Neural crest cell (in vitro differentiated cells): ENCODE measurements around the gene NOSIP. TPM values are rescaled to one million over a fixed set of nuclear protein-coding genes. Genes with fewer than 3 reads are reported as not detected.

ENCODE experiments used
- DNase-seq: peaks from one replicate; pipeline ENCODE4 v3.0.0; 2021; ENCODE audit warnings: low read depth, mixed read lengths, low spot score
- H3K27ac Mint-ChIP-seq: one replicate; pipeline ENCODE4 v1.8.0; 2021; ENCODE audit warnings: mild to moderate bottlenecking, mixed read lengths; ENCODE audit not compliant: unreplicated experiment
- H3K27me3 Mint-ChIP-seq: 2 replicates; pipeline ENCODE4 v1.8.0; 2021; ENCODE audit warnings: low read depth, mild to moderate bottlenecking, mixed read lengths
- H3K36me3 Mint-ChIP-seq: 2 replicates; pipeline ENCODE4 v1.8.0; 2021; ENCODE audit warnings: low read depth, mild to moderate bottlenecking, mixed read lengths
- H3K4me1 Mint-ChIP-seq: 2 replicates; pipeline ENCODE4 v1.8.0; 2021; ENCODE audit warnings: mixed read lengths
- H3K4me3 Mint-ChIP-seq: one replicate; pipeline ENCODE4 v1.8.0; 2021; ENCODE audit warnings: mild to moderate bottlenecking, mixed read lengths
- H3K9me3 Mint-ChIP-seq: 2 replicates; pipeline ENCODE4 v1.8.0; 2021; ENCODE audit warnings: mixed read lengths
- CTCF ChIP-seq: fragments of 200-600 bp; sonication (generic); conservative IDR thresholded peaks from 2 replicates; pipeline ENCODE4 v1.5.0; 2021; ENCODE audit warnings: antibody characterized with exemption, mild to moderate bottlenecking
- total RNA-seq: library from RNA; stranded (reverse); gene quantifications from 2 replicates; pipeline ENCODE4 v1.2.1, GENCODE V29; 2021

Gene NOSIP
- total RNA-seq, 1 donor from 2014 or later, result 74.1 TPM

- peaks cover 14% of the 10 kb centered on the region for H3K4me1 Mint-ChIP-seq
- TF ChIP-seq CTCF, result no peak
- no peak for DNase-seq
- H3K9me3 Mint-ChIP-seq, result no peaks in the 10 kb centered on the region
- H3K27ac Mint-ChIP-seq, result no peak overlapping the region
- H3K27me3 Mint-ChIP-seq, result no peaks in the 10 kb centered on the region
- peak overlapping the region; percentile 62 for H3K4me3 Mint-ChIP-seq
- no peaks in the 10 kb centered on the region for H3K36me3 Mint-ChIP-seq
Measured at GRCh38 chr19:49518033-49518432, 62.3 kb downstream of the NOSIP start.

DNA sequence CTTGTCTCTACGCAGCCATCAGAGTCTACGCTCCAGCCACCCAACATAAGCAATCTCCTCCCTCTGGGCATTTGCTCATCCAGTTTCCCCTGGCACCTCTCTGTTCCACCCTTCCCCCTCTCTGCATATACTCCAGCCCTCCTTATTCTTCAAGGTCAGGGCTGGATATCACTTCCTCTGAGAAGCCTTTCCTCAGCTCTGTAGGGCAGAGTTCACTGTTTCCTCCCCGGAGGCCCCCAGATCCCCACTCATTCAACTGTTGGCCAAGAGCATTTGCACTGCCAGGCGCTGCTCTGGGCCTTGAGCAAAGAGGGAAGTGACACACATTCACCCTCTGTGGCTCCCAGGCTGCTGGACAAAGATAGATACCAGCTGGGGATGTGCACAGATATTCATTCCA is 64.6 kb downstream of the NOSIP start:
- TF ChIP-seq CTCF, result no peak
- Mint-ChIP-seq H3K4me3 (peak overlapping the region; percentile 84), H3K36me3 (no peaks in the 10 kb centered on the region), H3K9me3 (no peaks in the 10 kb centered on the region), H3K4me1 (peaks cover 29% of the 10 kb centered on the region), H3K27ac (no peak overlapping the region), H3K27me3 (no peaks in the 10 kb centered on the region)
- DNase-seq, result no peak

GRCh38 chr19:49514151-49514550 is 66.2 kb downstream of the NOSIP start:
- no peak for TF ChIP-seq CTCF
- no peak overlapping the region for H3K27ac Mint-ChIP-seq
- no peak for DNase-seq
- H3K27me3 Mint-ChIP-seq, result no peaks in the 10 kb centered on the region
- H3K36me3 Mint-ChIP-seq, result no peaks in the 10 kb centered on the region
- no peaks in the 10 kb centered on the region for H3K9me3 Mint-ChIP-seq
- peak overlapping the region; percentile 87 for H3K4me3 Mint-ChIP-seq
- H3K4me1 Mint-ChIP-seq, result peaks cover 29% of the 10 kb centered on the region

DNA sequence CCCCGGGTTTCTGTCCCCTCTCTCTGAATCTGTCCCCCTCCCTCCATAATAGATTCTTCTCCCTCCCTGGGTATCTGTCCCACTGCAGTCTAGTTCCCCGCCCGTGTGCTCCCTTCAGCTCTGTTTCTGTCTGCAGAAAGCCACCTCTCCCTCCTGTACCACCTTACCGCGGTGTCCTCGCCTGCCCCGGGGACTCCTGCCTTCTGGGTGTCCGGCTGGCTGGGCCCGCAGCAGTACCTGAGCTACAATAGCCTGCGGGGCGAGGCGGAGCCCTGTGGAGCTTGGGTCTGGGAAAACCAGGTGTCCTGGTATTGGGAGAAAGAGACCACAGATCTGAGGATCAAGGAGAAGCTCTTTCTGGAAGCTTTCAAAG is 66.6 kb downstream of the NOSIP start:
- Mint-ChIP-seq H3K27me3 (no peaks in the 10 kb centered on the region), H3K27ac (no peak overlapping the region), H3K4me1 (peaks cover 29% of the 10 kb centered on the region), H3K9me3 (no peaks in the 10 kb centered on the region), H3K4me3 (peak overlapping the region; percentile 87), H3K36me3 (no peaks in the 10 kb centered on the region)
- no peak for TF ChIP-seq CTCF
- no peak for DNase-seq

DNA sequence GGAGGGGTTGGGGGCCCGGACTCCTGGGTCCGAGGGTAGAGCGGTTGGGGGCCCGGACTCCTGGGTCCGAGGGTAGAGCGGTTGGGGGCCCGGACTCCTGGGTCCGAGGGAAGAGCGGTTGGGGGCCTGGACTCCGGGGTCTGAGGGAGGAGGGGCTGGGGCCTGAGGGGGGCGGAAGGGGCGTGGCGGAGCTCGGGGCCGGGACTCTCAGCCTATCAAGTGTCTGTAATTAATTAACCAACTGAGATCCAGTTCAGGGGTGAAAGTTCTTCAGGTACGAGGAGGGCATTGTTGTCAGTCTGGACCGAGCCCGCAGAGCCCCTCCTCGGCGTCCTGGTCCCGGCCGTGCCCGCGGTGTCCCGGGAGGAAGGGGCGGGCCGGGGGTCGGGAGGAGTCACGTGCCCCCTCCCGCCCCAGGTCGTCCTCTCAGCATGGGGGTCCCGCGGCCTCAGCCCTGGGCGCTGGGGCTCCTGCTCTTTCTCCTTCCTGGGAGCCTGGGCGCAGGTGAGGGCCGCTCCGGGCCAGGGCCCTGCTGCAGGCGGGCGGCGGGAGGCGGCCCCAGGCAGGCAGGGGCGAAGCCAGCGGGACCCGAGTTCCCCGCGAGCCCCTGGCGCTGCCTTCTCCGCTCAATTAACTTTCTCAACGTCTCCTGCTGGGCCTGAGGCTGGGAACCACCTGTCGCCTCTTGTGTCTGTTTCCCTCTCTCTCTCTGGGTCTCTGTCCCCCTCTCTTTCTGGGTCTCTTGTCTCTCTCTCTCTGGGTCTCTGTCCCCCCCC is 67.2 kb downstream of the NOSIP start:
- H3K36me3 Mint-ChIP-seq, result no peaks in the 10 kb centered on the region
- H3K4me3 Mint-ChIP-seq, result peak overlapping the region; percentile 87
- H3K27me3 Mint-ChIP-seq, result no peaks in the 10 kb centered on the region
- H3K27ac Mint-ChIP-seq, result no peak overlapping the region
- DNase-seq, result no peak
- H3K9me3 Mint-ChIP-seq, result no peaks in the 10 kb centered on the region
- no peak for TF ChIP-seq CTCF
- peaks cover 29% of the 10 kb centered on the region for H3K4me1 Mint-ChIP-seq
